ENCODE data around the gene KIAA0232.

The KIAA0232 gene

GRCh38 chr4:6847178-6847577, 64.7 kb downstream of the KIAA0232 start:
- no peak for TF ChIP-seq TAF1 (IDR thresholded peaks at IDR 0.05; ENCODE audit: borderline replicate concordance, low read depth, low read length)
- FAIRE-seq (no peak), DNase-seq (ENCODE audit: insufficient read length) (no peak)

- FAIRE-seq: no peak
- no peak for DNase-seq (ENCODE audit: insufficient read length)
- TF ChIP-seq POLR2AphosphoS5 (IDR thresholded peaks at IDR 0.05; ENCODE audit: low read depth, low read length) (no peak), TAF1 (IDR thresholded peaks at IDR 0.05; ENCODE audit: borderline replicate concordance, low read depth, low read length) (no peak), POLR2A (IDR thresholded peaks at IDR 0.05; ENCODE audit: low read depth, low read length) (no peak)
Measured at GRCh38 chr4:6848717-6849305, 66.3 kb downstream of the KIAA0232 start.

DNA sequence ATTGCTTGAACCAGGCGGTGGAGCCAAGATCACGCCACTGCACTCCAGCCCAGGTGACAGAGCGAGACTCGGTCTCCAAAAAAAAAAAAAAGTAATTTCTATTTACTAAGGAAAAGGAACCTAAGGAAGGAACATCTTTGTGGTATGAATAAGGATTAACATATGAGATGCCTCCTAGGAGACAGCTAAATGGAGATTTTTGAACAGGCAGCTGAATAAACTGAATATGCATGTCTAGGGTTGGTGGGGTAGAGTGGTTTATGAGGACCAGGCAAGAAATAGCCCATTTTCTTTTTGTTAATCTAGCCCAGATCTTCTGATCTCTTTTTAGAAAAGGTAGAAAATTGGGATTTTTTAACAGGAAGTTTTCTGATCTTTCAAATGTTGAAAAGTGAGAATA, 67.2 kb downstream of the KIAA0232 start:
- TF ChIP-seq TAF1 (IDR thresholded peaks at IDR 0.05; ENCODE audit: borderline replicate concordance, low read depth, low read length) (no peak), POLR2A (IDR thresholded peaks at IDR 0.05; ENCODE audit: low read depth, low read length) (no peak), POLR2AphosphoS5 (IDR thresholded peaks at IDR 0.05; ENCODE audit: low read depth, low read length) (no peak)
- no peak for DNase-seq (ENCODE audit: insufficient read length)
- FAIRE-seq: no peak

- FAIRE-seq (no peak), DNase-seq (ENCODE audit: insufficient read length) (no peak)
- TF ChIP-seq POLR2A (IDR thresholded peaks at IDR 0.05; ENCODE audit: low read depth, low read length): no peak
- TF ChIP-seq POLR2AphosphoS5 (IDR thresholded peaks at IDR 0.05; ENCODE audit: low read depth, low read length): no peak
Measured at GRCh38 chr4:6851431-6851830, 68.9 kb downstream of the KIAA0232 start.

- DNase-seq (ENCODE audit: insufficient read length) (no peak), FAIRE-seq (no peak)
- no peak for TF ChIP-seq POLR2AphosphoS5 (IDR thresholded peaks at IDR 0.05; ENCODE audit: low read depth, low read length)
Measured at GRCh38 chr4:6851962-6852361, 69.4 kb downstream of the KIAA0232 start.

DNA sequence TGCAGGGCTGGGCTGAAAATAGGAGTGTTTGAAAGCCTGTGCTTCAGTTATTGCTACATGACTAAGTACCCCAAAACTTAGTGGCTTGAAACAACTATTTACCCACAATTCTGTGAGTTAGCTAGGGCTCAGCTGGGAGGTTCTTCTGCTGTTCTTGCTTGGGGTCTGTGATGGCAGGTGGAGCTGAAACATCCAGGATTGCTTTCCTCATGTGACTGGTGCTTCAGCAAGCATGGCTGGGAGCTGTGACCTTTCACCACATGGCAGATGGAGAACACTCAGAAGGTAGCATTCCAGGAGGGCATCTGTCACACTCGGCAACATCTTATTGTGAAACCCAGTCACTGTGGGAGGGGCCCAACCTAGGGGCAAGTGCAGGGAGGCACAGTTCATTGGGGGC, 70.1 kb downstream of the KIAA0232 start:
- FAIRE-seq: no peak
- no peak for DNase-seq (ENCODE audit: insufficient read length)
- TF ChIP-seq POLR2A (IDR thresholded peaks at IDR 0.05; ENCODE audit: low read depth, low read length) (no peak), TAF1 (IDR thresholded peaks at IDR 0.05; ENCODE audit: borderline replicate concordance, low read depth, low read length) (no peak), POLR2AphosphoS5 (IDR thresholded peaks at IDR 0.05; ENCODE audit: low read depth, low read length) (no peak)

DNA sequence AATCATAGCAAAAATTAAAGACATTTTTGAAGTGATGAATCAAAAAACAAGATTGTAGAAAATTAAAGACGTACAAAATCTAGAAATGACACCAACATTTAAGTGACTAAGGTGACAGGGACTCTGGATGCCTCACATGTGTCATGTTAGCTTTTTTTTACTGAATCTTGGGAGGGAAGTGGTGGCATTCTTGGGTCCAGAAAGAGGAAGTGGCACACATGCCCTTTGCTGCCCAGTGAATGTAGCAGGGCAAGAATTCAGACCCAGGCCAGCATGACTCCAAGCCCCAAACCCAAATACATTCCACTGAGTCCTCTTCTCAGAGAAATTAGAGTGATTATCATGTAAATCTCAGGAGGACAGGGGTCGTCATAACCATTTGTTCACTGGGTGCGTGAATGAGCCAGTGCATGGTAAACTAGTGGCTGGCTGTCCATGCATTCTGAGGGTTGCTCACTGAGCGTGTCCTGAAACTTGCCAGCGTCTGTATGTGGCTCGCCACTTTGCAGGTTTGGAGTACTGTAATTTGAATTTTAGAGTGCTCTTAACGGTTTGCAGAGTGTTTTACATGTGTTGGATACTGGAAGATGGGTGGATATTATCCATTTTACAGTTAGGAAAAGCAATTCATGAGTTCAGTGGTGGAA, 71.7 kb downstream of the KIAA0232 start:
- TF ChIP-seq POLR2A (IDR thresholded peaks at IDR 0.05; ENCODE audit: low read depth, low read length) (no peak), POLR2AphosphoS5 (IDR thresholded peaks at IDR 0.05; ENCODE audit: low read depth, low read length) (no peak), TAF1 (IDR thresholded peaks at IDR 0.05; ENCODE audit: borderline replicate concordance, low read depth, low read length) (no peak)
- no peak for DNase-seq (ENCODE audit: insufficient read length)
- no peak for FAIRE-seq

- TF ChIP-seq POLR2A (IDR thresholded peaks at IDR 0.05; ENCODE audit: low read depth, low read length) (0 out of 2 replicates have a peak, but pooled peaks have one; percentile 20), TAF1 (IDR thresholded peaks at IDR 0.05; ENCODE audit: borderline replicate concordance, low read depth, low read length) (no peak), POLR2AphosphoS5 (IDR thresholded peaks at IDR 0.05; ENCODE audit: low read depth, low read length) (no peak)
- FAIRE-seq (peak; percentile 91), DNase-seq (ENCODE audit: insufficient read length) (peak; percentile 20)
Measured at GRCh38 chr4:6855692-6856297, 73.3 kb downstream of the KIAA0232 start.

- FAIRE-seq (no peak), DNase-seq (ENCODE audit: insufficient read length) (no peak)
- TF ChIP-seq POLR2A (IDR thresholded peaks at IDR 0.05; ENCODE audit: low read depth, low read length) (no peak), POLR2AphosphoS5 (IDR thresholded peaks at IDR 0.05; ENCODE audit: low read depth, low read length) (no peak), TAF1 (IDR thresholded peaks at IDR 0.05; ENCODE audit: borderline replicate concordance, low read depth, low read length) (no peak)
Measured at GRCh38 chr4:6856391-6856790, 73.9 kb downstream of the KIAA0232 start.

DNA sequence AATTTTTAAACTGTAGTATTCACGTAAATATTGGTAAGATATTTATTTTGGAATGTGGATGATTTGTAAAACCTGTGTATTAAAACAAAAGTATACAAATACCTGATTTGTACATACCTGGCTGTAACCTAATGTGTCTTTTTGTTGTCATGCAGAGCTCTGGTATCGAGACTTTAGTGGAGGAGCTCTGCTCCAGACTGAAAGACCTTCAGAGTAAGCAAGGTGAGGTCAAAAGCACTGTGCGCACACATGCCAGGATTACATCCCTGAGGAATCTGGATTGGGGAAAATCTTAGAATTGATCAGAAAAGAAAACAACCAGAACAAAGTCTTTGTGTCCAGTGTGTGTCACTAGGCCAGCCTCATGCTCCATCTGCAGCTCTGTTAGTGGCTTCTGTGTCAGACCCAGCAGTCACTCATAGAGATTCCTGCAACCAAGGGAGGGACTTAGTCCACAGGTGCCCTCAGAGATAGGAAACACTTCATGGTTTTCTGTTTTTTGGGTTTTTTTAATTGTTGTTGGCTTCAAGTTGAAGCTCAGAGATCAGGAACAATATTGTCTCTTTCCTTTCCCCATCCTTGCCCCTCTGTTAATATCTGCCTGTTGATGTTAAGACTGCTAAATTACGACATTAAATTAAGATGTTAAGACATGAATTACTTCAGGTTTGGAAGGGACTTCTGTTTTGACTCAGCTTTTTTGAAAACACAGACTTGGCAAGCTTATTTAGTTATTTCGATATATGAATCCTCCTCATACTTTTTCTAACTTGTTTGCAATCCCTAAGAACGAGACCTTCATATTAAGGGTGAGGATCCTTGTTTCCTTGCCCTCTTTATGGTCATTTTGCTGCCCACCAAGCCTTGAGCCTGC, 74.7 kb downstream of the KIAA0232 start:
- no peak for TF ChIP-seq POLR2A (IDR thresholded peaks at IDR 0.05; ENCODE audit: low read depth, low read length)
- no peak for TF ChIP-seq TAF1 (IDR thresholded peaks at IDR 0.05; ENCODE audit: borderline replicate concordance, low read depth, low read length)
- no peak for TF ChIP-seq POLR2AphosphoS5 (IDR thresholded peaks at IDR 0.05; ENCODE audit: low read depth, low read length)
- DNase-seq (ENCODE audit: insufficient read length) (no peak), FAIRE-seq (no peak)

- FAIRE-seq (no peak), DNase-seq (ENCODE audit: insufficient read length) (no peak)
- TF ChIP-seq POLR2AphosphoS5 (IDR thresholded peaks at IDR 0.05; ENCODE audit: low read depth, low read length) (no peak), TAF1 (IDR thresholded peaks at IDR 0.05; ENCODE audit: borderline replicate concordance, low read depth, low read length) (no peak), POLR2A (IDR thresholded peaks at IDR 0.05; ENCODE audit: low read depth, low read length) (no peak)
Measured at GRCh38 chr4:6858997-6859396, 76.5 kb downstream of the KIAA0232 start.
